Endometrial microvascular endothelial cells (primary cell): ENCODE data around the gene ZNF891. TPM values are rescaled to one million over a fixed set of nuclear protein-coding genes. Genes with fewer than 3 reads are reported as not detected.

Experiments used
- in situ Hi-C: cut with HindIII; loops from 2 replicates; pipeline ENCODE4 v1.10.0; 2017; ENCODE audit warnings: low sequenced_read_pairs, low pct_unique_long_range_greater_than_20kb; ENCODE audit errors: inconsistent ontology term
- total RNA-seq: library from RNA; depleted of rRNA; stranded (reverse); fragments of >200 nt; gene quantifications from one replicate; pipeline ENCODE4 v1.2.3, GENCODE V29; 2015; ENCODE audit errors: inconsistent ontology term

ZNF891 gene
- total RNA-seq, 1 donor from 2014 or later = 0.37 TPM

- in situ Hi-C loops = no loop called here
These were observed 50.1 kb downstream of the ZNF891 start for GRCh38 chr12:133080026-133080367.

- in situ Hi-C loops = no loop called here
These were observed 56.2 kb downstream of the ZNF891 start for GRCh38 chr12:133073836-133074235.

GRCh38 chr12:133063556-133063955 is 66.5 kb downstream of the ZNF891 start:
- in situ Hi-C loops = no loop called here

- in situ Hi-C loops = no loop called here
These were observed 68.1 kb downstream of the ZNF891 start for GRCh38 chr12:133061954-133062353.

- in situ Hi-C loops = loop anchor here (10.0 kb wide), 1 partner anchor 144 kb away; no protein-coding TSS in a partner anchor
These were observed 71.6 kb downstream of the ZNF891 start for GRCh38 chr12:133058203-133059113.

- in situ Hi-C loops = loop anchor here (10.0 kb wide), 1 partner anchor 143 kb away; no protein-coding TSS in a partner anchor
These were observed 72.6 kb downstream of the ZNF891 start for GRCh38 chr12:133057446-133057845.

Other genes with a start within 250 kb of the ZNF891 start
- 31.5 TPM for gene CHFR, start 242.7 kb downstream of the ZNF891 start, total RNA-seq
- 2.4 TPM for gene ZNF605, start 174.0 kb downstream of the ZNF891 start, total RNA-seq
- gene ZNF26, start 143.9 kb downstream of the ZNF891 start, total RNA-seq = 9.6 TPM
- 11.2 TPM for gene ZNF84, start 92.8 kb downstream of the ZNF891 start, total RNA-seq
- gene ZNF140, start 49.4 kb downstream of the ZNF891 start, total RNA-seq = 15.2 TPM
- gene ZNF10, start 353 bp upstream of the ZNF891 start, total RNA-seq = 1.3 TPM
- 40.5 TPM for gene ZNF268, start 51.2 kb upstream of the ZNF891 start, total RNA-seq
- not detected for gene ANHX, start 105.6 kb upstream of the ZNF891 start, total RNA-seq